Nephron (organoid): ENCODE measurements around the gene PTX4.

Experiments used
- H3K27ac Mint-ChIP-seq, 3 experiments: 2 replicates each; pipeline ENCODE4 v1.8.0; 2020; ENCODE audit warnings: mixed read lengths in 3 of 3, mild to moderate bottlenecking in 2 of 3, moderate library complexity in 1 of 3
- H3K27me3 Mint-ChIP-seq: 2 replicates; pipeline ENCODE4 v1.8.0; 2021; ENCODE audit warnings: low read depth, mild to moderate bottlenecking, moderate library complexity, mixed read lengths
- H3K36me3 Mint-ChIP-seq: 2 replicates; pipeline ENCODE4 v1.8.0; 2020; ENCODE audit warnings: low read depth, mixed read lengths
- H3K4me1 Mint-ChIP-seq: 2 replicates; pipeline ENCODE4 v1.8.0; 2020; ENCODE audit warnings: mixed read lengths
- H3K4me3 Mint-ChIP-seq, 3 experiments: 2 replicates each; pipeline ENCODE4 v1.8.0; 2020; ENCODE audit warnings: mild to moderate bottlenecking in 3 of 3, mixed read lengths in 3 of 3, moderate library complexity in 2 of 3
- H3K9me3 Mint-ChIP-seq: 2 replicates; pipeline ENCODE4 v1.8.0; 2020; ENCODE audit warnings: mixed read lengths
- TF ChIP-seq, protein P1 (sequence below), 3 experiments: fragments of 200-600 bp; sonication (generic); IDR thresholded peaks; one replicate each; pipeline ENCODE4 v1.5.0; 2021; ENCODE audit warnings: antibody characterized with exemption in 3 of 3; ENCODE audit not compliant: unreplicated experiment in 3 of 3

The PTX4 gene

DNA sequence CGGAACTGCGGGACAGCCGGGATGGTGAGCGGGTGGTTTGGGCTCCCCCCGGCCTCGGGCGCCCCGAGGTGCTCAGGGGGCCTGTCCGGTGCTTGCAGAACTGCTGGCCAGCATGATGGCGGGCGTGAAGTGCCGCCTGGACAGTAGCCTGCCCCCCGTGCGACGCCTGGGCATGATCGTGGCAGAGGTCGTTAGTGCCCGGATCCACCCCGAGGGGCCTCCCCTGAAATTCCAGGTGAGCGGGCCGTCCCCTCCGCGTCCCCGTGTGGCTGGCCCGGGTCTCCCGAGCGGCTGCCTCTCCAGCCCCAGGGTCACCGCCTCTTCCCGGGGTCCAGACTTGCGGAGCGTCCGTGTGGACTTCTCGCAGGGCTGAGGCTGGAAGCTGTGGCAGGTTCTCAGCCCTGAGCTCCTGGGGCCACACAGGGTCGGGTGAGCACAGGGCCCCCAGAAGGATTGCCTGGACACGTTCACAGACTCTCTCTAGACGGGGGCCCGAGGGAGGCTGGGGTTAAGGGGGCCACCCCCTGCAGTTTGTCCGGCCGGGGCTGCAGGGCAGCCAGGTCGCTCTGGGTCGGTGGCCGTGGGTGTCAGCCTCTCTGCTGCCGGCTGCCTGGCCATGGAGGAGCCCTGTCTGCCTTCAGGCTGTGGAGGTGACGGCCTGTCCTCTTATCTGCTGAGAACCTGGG lies 11.9 kb upstream of the PTX4 start:
- H3K27me3 Mint-ChIP-seq = no peaks in the 10 kb centered on the region
- H3K27ac Mint-ChIP-seq = no peak overlapping the region
- H3K9me3 Mint-ChIP-seq = no peaks in the 10 kb centered on the region
- H3K4me3 Mint-ChIP-seq = no peak overlapping the region
- TF ChIP-seq, protein P1, sequence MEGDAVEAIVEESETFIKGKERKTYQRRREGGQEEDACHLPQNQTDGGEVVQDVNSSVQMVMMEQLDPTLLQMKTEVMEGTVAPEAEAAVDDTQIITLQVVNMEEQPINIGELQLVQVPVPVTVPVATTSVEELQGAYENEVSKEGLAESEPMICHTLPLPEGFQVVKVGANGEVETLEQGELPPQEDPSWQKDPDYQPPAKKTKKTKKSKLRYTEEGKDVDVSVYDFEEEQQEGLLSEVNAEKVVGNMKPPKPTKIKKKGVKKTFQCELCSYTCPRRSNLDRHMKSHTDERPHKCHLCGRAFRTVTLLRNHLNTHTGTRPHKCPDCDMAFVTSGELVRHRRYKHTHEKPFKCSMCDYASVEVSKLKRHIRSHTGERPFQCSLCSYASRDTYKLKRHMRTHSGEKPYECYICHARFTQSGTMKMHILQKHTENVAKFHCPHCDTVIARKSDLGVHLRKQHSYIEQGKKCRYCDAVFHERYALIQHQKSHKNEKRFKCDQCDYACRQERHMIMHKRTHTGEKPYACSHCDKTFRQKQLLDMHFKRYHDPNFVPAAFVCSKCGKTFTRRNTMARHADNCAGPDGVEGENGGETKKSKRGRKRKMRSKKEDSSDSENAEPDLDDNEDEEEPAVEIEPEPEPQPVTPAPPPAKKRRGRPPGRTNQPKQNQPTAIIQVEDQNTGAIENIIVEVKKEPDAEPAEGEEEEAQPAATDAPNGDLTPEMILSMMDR (IDR thresholded peaks at IDR 0.05; ENCODE audit: unreplicated experiment in 3 of 3) = no peak
- no peaks in the 10 kb centered on the region for H3K4me1 Mint-ChIP-seq
- H3K36me3 Mint-ChIP-seq = peaks cover 27% of the 10 kb centered on the region

DNA sequence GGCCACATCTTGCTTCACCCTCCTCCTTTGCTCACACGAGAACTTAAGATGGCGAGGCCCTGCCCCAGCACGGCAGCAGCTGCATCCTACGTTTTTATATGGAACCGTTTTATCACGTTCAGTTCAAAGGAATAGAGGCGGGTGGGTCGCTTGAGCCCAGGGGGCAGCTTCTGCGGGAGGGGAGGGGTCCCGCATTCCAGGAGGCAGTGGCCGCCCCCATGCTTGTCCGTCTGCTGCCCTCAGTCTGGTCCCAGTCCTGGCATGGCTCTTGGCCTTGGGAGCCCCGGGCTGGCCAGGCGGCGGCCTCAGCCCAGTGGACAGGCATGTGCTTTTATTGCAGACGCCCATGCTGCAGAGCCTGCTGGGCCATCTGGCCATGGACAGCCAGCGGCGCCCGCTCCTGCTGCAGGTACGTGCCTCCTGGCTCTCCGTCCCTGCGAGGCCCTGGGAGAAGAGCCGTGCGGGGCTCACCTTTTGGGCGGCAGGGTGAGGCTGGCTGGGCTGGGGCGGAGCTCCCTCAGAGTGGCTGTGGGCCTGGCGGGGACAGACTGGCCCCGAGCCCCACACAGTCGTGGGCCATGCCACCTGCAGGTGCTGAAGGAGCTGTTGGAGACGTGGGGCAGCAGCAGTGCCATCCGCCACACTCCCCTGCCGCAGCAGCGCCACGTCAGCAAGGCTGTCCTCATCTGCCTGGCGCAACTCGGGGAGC lies 11.2 kb upstream of the PTX4 start:
- Mint-ChIP-seq H3K36me3 (peaks cover 27% of the 10 kb centered on the region), H3K9me3 (no peaks in the 10 kb centered on the region), H3K27me3 (no peaks in the 10 kb centered on the region), H3K4me1 (peaks cover 2% of the 10 kb centered on the region), H3K27ac (no peak overlapping the region), H3K4me3 (no peak overlapping the region)
- TF ChIP-seq, protein P1 (IDR thresholded peaks at IDR 0.05; ENCODE audit: unreplicated experiment in 3 of 3) = no peak

DNA sequence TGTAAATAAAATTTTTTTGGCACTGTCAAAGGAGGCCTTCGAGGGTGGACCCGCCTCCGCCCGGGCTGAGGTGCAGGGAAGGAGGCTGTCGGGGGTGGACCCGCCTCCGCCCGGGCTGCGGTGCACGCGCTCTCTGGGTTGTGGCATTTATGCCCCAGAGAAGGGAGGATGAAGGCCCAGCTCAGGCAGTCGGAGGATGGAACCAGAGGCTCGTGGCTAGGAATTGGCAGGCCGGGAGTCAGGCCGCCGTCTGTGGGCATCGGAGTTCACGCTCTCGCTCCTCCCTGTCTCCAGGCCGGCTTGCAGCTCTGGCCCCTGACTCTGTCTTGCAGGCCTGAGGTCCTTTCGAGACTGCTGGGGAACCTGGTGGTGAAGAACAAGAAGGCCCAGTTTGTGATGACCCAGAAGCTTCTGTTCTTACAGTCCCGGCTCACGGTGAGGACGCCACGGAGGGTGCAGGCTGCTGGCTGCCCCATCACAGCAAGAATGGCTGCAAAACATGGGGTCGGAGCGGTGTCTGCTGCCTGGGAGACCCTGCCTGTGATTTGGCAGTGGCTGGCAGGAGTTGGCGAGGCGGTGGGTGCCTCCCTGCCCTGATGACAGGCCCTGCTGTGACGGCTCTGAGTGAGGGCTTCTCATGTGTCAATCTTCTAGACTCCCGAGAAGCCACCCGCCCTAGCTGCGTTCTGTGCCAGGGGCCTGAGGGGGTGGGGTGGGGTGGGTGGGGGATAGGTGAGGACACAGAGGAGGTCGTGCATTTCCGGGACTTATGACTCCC lies 10.3 kb upstream of the PTX4 start:
- no peak overlapping the region for H3K27ac Mint-ChIP-seq
- no peak overlapping the region for H3K4me3 Mint-ChIP-seq
- H3K4me1 Mint-ChIP-seq = peaks cover 10% of the 10 kb centered on the region
- H3K27me3 Mint-ChIP-seq = no peaks in the 10 kb centered on the region
- TF ChIP-seq, protein P1 (IDR thresholded peaks at IDR 0.05; ENCODE audit: unreplicated experiment in 3 of 3) = no peak
- peaks cover 27% of the 10 kb centered on the region for H3K36me3 Mint-ChIP-seq
- no peaks in the 10 kb centered on the region for H3K9me3 Mint-ChIP-seq

DNA sequence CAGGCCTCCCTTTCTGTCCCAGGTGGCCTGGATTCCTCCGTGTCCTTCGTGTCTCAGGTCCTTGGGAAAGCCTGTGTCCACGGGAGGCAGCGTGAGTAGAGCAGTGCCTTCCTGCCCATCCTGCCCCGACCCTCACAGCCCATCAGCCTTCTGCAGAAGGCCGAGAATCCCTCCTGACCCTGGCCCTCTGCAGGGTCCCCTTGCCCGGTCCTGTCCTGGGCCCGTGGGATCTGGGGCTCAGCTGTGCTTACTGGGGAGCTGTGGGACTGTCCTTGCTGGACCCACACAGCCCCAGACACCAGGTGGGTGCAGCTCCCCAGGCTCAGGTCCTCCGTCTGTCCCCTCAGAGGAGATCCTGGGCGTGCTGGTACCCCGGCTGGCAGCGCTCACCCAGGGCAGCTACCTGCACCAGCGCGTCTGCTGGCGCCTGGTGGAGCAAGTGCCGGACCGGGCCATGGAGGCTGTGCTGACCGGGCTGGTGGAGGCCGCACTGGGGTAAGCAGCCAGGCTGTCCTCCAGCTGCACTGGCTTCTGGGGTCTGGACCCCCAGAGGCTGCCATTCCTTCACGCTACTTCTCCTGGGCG lies 8.4 kb upstream of the PTX4 start:
- H3K4me3 Mint-ChIP-seq = peak overlapping the region; percentile 48 to 55 (median 54)
- H3K27ac Mint-ChIP-seq = no peak overlapping the region
- H3K4me1 Mint-ChIP-seq = peaks cover 16% of the 10 kb centered on the region
- H3K9me3 Mint-ChIP-seq = no peaks in the 10 kb centered on the region
- H3K36me3 Mint-ChIP-seq = peaks cover 16% of the 10 kb centered on the region
- peaks cover 4% of the 10 kb centered on the region for H3K27me3 Mint-ChIP-seq
- TF ChIP-seq, protein P1 (IDR thresholded peaks at IDR 0.05; ENCODE audit: unreplicated experiment in 3 of 3) = no peak

DNA sequence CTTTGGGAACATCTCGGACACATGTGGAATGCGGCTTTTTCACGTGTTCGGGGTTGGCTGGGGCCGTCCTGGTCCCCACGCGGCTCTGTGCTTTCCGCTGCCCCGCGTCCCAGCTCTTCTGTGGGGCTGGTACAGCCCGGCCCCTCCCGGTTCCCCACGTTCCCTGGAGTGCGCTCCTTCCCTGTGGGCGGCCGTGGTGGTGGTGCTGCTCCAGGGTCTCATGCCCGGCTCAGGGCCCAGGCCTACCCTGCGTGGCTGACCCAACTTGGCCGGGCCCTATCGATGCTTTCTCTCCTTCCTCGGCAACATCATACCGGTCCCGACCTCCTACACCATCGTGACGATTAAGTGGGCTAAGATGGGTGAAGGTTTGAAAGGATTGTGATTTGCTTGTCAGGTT lies 7.7 kb upstream of the PTX4 start:
- TF ChIP-seq, protein P1 (IDR thresholded peaks at IDR 0.05; ENCODE audit: unreplicated experiment in 3 of 3) = no peak
- H3K9me3 Mint-ChIP-seq = no peaks in the 10 kb centered on the region
- H3K4me3 Mint-ChIP-seq = peak overlapping the region; percentile 48 to 55 (median 54)
- peaks cover 16% of the 10 kb centered on the region for H3K4me1 Mint-ChIP-seq
- H3K27me3 Mint-ChIP-seq = peaks cover 4% of the 10 kb centered on the region
- no peak overlapping the region for H3K27ac Mint-ChIP-seq
- peaks cover 11% of the 10 kb centered on the region for H3K36me3 Mint-ChIP-seq
